VCaP (cell line): ENCODE results near the gene TNIK.

Experiments
- H3K27ac ChIP-seq: fragments of 450-650 bp; 2 replicates; pipeline ENCODE4 v1.5.1; 2017
- CTCF ChIP-seq: fragments of 450-650 bp; conservative IDR thresholded peaks from 2 replicates; pipeline ENCODE4 v1.5.1; 2017; ENCODE audit warnings: mild to moderate bottlenecking, moderate library complexity

Gene TNIK

DNA sequence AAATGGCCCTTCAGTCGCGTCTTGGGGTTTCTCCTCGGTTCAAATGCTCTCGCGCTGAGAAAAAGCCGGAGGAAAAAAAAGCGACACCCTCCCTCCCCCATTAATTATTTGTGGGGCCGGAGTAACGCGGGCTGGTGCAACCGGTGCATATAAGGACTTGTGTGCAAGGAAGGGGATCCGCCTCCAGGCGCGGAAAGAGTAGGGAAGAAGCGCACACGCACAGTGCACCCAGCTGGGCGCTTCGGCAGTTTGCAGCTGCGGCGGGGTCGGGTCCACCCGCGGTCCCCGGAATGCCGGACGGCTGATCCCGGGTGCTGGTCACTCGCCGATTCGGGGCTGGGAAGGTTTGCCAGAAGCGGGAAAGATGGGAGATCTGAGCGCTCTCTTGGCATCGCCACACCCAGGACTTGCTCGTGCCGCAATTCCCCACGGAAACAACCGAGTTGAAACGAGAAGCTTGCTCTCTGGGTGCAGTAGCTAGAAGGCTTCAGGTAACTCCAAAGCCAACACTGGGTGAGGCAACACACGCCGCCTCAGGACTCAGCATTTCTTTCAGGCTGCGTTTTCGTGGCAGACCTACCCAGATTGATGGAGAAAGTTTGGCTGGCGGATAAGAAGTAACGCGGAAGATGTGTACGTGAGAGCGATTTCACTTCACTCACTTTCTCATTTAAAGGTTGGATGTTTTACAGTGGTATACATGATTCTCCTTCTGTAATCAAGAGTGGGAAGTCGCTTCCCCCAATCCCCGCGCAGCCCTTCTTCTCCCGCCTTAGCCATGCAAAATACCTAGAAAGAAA lies 720 bp upstream of the TNIK start:
- TF ChIP-seq CTCF = peak; percentile 46
- peak overlapping the region; percentile 84 for H3K27ac ChIP-seq

DNA sequence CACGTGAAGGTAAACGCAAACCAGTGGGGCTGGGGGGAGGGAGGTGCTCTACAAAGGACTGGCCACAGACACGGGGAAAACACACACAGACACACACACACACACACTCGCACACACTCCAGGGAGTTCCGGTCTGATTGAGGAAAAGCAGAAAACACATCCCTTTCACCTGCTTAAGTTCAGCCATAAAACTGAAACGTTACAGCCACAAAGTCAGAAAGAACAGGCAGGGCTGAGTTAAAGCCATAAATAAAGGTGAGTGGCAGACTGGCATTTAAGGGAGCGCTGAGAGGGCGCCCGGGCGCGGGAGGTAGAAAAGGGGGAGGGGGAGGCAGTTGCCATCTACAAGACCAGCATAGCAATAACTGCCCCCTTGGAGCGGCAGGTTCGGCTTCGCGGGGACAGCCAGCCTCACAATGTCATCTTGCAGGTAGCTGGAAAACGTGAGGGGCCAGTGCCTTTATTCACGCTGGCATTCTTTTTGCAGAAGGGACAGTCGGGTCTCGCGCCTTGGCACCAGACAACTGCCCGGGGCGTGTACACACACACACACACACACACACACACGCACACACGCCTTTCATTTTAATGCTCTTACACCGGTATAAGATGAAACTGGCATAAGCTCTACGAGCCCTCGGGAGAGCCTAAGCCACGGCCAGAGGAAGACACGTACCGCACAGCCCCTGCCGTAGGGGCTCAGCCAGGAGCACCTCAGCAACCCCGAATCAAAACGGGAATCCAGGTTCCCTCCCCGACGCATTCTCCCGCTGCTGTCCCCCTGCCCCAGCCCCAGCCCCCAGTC lies 866 bp downstream of the TNIK start:
- H3K27ac ChIP-seq = peak overlapping the region; percentile 84
- no peak for TF ChIP-seq CTCF

- no peak for TF ChIP-seq CTCF
- peak overlapping the region; percentile 84 for H3K27ac ChIP-seq
Observed at GRCh38 chr3:171458864-171459136, 1.4 kb downstream of the TNIK start.

GRCh38 chr3:171458071-171458863 lies 1.9 kb downstream of the TNIK start:
- no peak for TF ChIP-seq CTCF
- peak overlapping the region; percentile 84 for H3K27ac ChIP-seq

DNA sequence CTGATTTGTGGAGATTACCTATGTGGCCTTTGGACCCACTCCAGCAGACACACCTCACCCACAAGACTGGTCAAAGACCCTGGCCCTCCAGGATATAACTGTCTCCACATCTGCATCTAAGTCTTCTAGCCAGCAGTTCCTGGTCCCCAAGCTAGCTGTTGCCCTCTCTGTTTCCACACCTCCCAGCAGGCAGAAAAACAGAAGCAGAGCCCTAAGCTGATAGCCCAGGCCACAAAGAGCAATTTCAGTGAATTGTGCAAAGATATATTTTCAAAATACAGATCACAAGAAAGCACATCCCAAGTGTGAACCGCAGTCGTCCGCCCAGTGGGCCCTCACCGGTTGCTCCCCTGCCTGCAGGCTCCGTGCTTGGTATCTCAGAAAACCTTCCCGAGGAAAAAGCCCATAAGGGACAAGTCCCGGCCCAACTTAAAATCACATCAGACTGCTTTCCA lies 2.6 kb downstream of the TNIK start:
- no peak for TF ChIP-seq CTCF
- H3K27ac ChIP-seq = no peak overlapping the region

DNA sequence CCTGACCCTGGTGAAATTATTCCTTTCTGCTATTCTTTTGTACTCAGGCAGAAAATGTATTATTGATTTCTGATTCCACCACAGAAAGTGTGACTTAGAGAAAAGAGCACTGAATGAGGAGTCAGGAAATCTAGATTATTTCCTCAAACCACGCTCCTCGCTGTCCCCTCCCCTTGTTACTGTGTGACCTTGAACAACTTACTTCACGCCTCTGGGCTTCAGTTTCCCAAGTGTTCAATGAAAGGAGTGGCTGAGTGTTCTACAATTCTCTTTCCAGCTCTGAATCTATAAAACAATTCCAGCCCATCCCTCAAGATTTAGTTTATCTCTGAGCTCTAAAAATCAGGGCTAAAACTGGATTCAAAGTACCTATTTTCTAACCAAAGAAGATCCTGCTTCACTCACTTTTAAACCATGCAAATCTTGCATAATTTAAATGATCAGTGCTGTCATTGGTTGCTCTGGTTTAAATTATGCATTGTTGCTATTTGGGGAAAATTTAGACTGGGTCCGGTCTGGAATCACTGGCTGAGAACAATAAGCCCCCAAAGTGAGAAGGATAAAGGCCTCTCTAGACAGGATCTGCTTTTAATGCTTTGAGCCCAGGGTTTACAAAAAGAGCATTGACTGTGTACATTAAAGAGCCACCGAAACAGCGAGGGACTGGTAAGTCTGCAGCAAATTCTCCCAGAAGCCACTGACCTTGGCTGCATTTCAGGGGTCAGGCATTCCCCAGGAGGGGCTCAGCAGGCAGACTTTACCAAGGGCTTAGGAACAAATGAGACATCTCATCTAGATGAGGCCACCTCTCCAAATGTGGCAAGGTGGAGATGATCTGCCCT lies 3.2 kb downstream of the TNIK start:
- no peak for TF ChIP-seq CTCF
- no peak overlapping the region for H3K27ac ChIP-seq
